ENCODE data around the gene CACNA2D3.

CACNA2D3 gene

GRCh38 chr3:54830658-54831057, 708.3 kb downstream of the CACNA2D3 start:
- DNase-seq = no peak

DNA sequence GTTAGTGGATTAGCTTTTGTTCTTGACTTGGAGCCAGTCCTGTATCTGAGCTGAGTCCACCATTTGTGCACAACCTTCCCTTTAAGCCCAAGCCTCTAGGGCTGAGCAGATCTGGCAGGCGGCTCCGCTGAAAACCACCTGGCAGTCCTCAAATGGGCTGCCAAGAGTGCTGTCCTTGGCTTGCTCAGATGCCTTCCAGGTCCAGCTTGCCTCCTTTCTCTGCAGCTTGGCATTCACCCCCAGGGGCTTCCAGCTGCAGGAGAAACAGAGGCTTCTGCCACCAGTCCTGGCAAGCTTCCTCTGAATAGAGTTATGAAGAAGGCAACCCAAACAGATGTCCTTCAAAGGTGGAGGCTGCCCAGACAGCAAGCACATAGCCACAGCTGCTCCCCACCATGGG, 708.8 kb downstream of the CACNA2D3 start:
- no peak for DNase-seq

- no peak for DNase-seq
These were observed 710.5 kb downstream of the CACNA2D3 start for GRCh38 chr3:54832876-54833275.

DNA sequence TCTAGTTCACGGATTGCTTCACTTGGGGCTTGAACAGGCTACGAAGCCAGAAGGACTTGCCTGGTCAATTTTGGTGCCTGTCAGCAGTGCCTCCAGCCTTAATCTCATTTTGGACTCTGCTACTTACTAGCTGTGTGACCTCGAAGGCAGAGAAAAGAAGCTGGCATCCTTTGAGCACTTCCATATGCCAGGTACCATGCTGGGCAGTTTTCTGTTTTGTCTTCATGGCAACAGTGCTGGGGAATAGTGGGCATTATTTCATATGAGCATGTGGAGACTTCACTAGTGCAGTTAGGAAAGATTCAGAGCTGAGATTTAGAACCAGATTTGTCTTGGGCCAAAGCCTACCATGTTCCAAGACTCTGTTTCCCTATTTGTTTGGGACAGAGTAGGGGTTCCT, 713.3 kb downstream of the CACNA2D3 start:
- DNase-seq = no peak

- no peak for DNase-seq
These were observed 714.5 kb downstream of the CACNA2D3 start for GRCh38 chr3:54836871-54837270.

GRCh38 chr3:54837964-54838363, 715.6 kb downstream of the CACNA2D3 start:
- no peak for DNase-seq

- no peak for DNase-seq
These were observed 719.1 kb downstream of the CACNA2D3 start for GRCh38 chr3:54841471-54841870.

- no peak for DNase-seq
These were observed 721.0 kb downstream of the CACNA2D3 start for GRCh38 chr3:54843352-54843751.

DNA sequence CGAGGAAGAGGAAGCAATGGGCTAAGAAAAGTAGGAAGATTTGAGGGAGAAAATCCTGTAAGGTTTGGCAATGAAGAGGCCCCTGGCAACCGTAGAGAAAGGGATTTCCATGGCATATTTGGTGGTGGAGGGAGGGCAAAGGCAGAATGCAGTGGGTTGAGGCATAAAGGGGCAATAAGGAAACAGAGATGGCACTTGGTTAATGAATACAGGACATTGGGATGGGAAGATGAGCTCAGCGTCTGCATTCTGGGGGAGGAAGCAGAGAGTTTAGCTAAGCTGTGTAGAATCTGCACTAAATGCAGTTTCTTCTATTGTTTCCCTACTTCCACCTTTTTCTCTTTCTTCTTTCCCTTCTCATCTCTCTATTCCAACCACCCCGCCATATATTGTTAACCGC, 721.9 kb downstream of the CACNA2D3 start:
- no peak for DNase-seq

DNA sequence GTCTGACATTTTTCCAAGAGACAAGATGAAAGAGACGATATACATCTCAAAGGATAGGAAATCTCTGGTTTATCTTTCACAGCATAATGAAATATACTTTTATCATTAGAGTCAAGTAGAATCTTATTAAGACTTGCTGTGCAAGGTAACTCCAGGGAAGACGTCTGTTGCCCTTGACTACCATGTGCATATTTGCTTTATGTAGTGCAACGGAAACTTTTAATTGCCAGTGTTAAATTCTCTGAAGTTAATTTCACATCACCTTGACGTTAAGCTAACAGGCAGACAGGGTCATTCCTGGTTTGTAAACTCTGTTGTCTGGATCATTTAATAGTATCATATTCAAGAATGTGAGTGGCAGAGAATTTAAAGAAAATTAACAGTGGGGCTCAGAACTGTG, 722.7 kb downstream of the CACNA2D3 start:
- no peak for DNase-seq

DNA sequence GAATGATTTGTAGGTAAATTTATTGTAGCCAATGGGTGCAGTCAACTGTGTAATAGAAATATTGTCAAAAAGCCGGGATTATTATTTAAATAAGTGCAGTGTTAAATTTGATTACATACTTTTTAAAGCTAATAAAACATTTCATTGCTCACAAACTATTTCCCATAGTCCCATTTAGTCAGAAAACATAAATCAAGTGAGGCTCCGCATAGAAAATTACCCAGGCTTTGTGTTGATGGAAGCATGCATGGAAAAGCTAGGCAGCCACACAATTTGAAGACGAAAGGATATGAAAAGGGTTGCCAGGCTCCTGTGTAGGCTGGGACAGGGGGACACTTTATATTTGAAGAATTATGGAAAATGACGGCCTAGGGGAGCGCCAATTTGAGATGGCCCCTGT, 723.2 kb downstream of the CACNA2D3 start:
- DNase-seq = no peak

- DNase-seq = no peak
These were observed 723.8 kb downstream of the CACNA2D3 start for GRCh38 chr3:54846119-54846518.

DNA sequence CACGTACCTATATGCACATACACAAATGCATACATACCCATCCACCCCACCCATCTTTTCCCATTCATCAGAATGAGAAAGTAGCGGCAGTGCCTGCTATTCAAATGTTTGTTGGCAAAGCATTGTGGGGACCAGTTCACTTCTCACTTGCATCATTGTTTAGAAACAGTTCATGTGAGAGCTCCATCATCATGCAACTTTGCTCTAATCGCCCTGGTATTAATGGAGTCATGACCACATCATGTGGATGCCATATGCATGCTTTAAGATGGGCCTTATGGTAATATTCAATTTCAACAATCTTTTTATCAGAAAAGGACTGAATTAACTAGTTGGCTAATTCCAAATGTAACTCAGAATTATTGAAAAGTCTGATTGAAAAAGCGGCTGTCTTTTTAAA, 725.0 kb downstream of the CACNA2D3 start:
- DNase-seq = no peak

- DNase-seq = no peak
These were observed 727.0 kb downstream of the CACNA2D3 start for GRCh38 chr3:54849360-54849759.

GRCh38 chr3:54850484-54851018, 728.2 kb downstream of the CACNA2D3 start:
- no peak for DNase-seq

- DNase-seq = no peak
These were observed 731.4 kb downstream of the CACNA2D3 start for GRCh38 chr3:54853573-54854404.

DNA sequence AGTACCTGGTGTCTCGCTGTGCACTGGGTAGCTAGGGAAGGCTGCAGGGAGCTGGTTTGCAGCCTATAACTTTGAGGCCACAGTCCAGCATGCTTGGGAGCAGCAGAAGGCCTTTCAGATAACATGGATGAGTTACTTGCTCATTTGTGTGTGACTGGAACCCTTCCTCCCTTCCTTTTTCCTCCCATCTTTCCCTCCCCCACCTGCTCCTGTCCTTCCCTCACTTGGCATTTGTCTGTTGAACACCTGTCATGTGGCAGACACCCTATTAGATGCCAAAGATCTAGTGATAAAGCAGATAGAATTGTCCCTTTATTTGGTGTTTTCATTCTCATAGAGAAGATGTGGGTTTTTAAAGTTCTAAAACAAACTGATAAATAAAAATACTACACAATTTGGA, 733.9 kb downstream of the CACNA2D3 start:
- DNase-seq = no peak

DNA sequence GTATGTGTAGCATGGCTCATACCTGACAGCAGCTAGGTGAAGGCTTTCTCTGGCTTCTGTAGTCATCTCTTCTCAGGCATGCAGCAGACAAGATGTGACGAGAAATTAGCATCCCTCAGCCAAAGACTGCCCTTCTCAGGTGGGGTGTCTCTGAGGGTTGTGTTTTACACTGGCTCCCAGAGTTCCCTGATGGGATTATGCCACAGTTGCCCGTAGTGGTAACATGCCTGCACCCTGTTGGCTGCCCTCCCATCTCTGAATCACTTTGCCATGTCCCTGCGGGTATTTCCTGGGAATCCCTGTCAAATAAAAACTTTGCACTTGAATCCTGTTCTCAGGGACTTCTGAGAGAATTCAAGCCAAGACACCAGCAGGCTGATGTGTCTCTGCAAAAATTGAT, 735.0 kb downstream of the CACNA2D3 start:
- DNase-seq = no peak

GRCh38 chr3:54858093-54858785, 735.9 kb downstream of the CACNA2D3 start:
- DNase-seq = no peak

DNA sequence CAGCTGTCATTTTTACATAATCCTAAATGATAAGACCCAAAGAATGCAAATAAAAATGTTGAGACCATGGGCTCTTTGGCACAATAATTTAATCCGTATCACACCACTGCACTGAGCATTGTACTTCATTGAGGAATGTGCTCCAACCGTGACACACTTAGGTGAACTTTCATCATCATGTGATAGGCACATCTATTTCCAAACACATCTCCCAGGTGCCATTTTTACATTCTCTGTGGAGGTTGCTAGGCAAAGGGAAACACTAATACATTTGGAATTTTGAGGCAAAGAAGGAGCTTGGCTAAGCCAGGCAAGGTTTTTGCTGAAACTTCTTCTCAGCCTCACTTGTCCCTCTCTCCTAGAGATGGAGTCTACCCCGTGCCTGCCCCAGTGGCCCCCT, 736.8 kb downstream of the CACNA2D3 start:
- DNase-seq = no peak

GRCh38 chr3:54861248-54862067, 739.1 kb downstream of the CACNA2D3 start:
- DNase-seq = no peak

GRCh38 chr3:54862526-54862925, 740.2 kb downstream of the CACNA2D3 start:
- no peak for DNase-seq

GRCh38 chr3:54863366-54863765, 741.0 kb downstream of the CACNA2D3 start:
- DNase-seq = no peak
